NCI-H2196 treated with DMSO at 0.1 percent for 48 hours (cell line): ENCODE results near the gene PEMT.
"Not testable (repeated sequence)": the region's sequence is repeated elsewhere in the genome, so short reads cannot be mapped to it uniquely, and the experiment has no call there.

ENCODE experiments used
- DNase-seq: peaks from one replicate; lab custom pipeline; 2025; ENCODE audit not compliant: unreplicated experiment; lab: John Stamatoyannopoulos, UW

The PEMT gene

GRCh38 chr17:17487998-17488397 is 103.5 kb downstream of the PEMT start:
- DNase-seq: no peak

- DNase-seq: not testable (repeated sequence)
Measured at GRCh38 chr17:17486416-17486815, 105.1 kb downstream of the PEMT start.

- DNase-seq: no peak
Measured at GRCh38 chr17:17485420-17485819, 106.1 kb downstream of the PEMT start.

DNA sequence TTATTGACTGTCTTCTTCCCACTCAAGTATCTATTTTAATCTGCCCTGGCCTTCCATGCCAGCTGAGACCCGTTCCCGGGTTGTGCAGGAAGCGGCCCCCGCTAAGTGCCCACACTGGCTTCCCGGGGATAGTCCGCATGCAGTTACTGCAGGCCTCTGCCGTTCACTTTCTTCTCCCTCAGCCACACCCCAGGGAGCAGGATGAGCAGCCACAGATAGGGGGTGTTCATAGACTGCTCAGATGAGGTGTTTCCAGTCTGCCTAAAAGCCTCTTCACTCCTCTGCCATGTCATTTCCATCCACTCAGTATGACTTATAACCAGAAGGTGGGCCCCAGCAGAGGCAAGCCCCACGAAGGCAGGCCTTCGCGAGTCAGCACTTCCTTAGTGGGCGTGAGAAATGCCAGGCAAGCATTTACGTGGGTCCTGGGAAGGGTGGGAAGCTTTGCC is 107.0 kb downstream of the PEMT start:
- DNase-seq: no peak

DNA sequence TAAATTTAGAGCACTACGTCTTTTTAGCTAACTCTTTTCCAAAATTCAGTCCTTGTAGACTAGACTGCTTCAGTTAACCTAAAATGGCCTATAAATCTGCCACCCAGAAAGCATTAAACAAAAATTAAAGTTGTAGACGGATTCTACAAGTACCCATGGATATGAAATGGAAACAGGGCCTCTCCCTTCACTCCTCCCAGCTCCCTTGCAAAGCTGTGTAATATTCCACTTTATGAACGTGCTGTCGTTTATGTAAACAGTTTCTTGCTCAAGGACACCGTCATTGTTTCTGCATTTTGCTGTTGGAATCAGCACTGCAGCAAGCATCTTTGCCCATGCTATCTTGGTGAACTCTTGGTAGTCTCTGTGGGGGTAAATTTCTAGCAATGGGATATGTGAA is 109.6 kb downstream of the PEMT start:
- no peak for DNase-seq

- DNase-seq: no peak
Measured at GRCh38 chr17:17480593-17481148, 110.8 kb downstream of the PEMT start.

DNA sequence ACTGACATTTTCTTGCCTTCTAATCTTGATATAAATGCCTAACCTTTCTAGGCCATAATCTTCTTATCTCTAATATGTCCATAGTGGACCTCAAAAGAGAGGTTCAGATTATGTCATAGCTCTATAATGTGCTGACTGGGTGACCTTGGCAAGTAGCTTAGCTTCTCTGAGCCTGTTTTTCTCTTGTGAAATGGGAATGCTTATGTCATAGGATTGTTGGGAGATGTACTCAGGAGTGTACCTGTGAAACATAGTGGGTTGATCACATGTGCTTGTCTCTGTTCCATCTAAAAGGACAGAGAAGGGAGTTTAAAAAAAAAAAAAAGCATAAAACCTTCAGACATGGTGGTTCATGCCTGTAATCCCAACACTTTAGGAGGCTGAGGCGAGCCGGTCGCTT is 112.3 kb downstream of the PEMT start:
- no peak for DNase-seq

GRCh38 chr17:17476865-17477467 is 114.5 kb downstream of the PEMT start, which contains the start of gene MED9:
TSS of gene MED9 (plus strand) at chr17:17477000. CDS start at chr17:17477042, 42 bp downstream.
- DNase-seq: peak; percentile 39

DNA sequence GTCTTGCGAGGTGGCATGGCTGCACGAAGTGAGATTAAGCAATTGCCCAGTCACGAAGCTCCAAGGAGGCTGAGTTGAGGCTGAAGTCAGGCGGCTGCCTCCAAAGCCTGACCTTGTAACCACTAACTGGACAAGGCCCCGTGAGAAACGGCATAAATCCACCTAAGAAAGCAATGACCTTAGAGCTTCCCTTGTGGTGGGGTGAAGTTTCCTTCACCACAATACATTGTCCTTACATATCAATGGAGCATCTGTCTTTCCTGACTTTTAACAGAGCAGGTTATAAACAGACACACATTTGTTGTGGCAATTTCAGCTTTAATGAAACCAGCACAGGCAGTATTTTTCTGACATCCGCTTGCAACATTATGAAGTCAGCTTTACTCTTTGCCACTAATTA is 117.2 kb downstream of the PEMT start:
- no peak for DNase-seq

GRCh38 chr17:17472333-17472920 is 119.1 kb downstream of the PEMT start:
- DNase-seq: no peak

- no peak for DNase-seq
Measured at GRCh38 chr17:17469996-17470395, 121.5 kb downstream of the PEMT start.

- DNase-seq: no peak
Measured at GRCh38 chr17:17469358-17469757, 122.2 kb downstream of the PEMT start.

DNA sequence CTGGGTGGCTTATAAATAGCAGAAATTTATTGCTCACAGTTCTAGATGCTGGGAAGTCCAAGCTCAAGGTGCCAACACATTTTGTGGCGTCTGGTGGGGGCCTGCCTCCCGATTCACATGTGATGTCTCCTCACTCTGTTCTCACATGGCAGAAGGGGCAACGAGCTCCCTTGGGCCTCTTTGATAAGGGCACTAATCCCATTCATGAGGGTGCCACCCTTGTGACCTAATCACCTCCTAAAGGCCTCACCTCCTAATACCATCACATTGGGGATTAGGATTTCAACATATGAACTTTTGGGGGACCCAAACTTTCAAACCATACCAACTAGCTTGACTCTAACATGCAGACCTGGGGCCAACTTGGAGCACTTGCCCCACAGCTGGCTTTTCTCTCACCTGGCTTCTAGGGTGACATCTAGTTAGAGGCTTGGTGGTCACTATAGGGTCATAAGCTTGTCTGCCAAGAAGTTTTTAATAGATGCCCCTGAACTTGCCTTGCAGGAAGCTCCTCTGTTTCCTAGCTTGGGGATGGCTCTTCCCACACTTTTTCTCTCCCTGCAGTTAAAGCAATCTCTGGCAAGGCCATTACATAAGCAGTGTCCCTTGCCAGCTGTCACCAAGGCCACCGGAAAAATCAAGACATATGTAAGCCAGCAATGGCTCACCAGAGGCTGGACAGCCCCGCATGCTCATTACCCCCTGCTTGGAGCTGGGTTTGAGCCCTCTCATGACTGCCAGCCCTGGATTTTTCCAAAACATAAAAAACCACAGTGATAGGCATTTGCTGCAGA is 123.1 kb downstream of the PEMT start:
- DNase-seq: no peak

DNA sequence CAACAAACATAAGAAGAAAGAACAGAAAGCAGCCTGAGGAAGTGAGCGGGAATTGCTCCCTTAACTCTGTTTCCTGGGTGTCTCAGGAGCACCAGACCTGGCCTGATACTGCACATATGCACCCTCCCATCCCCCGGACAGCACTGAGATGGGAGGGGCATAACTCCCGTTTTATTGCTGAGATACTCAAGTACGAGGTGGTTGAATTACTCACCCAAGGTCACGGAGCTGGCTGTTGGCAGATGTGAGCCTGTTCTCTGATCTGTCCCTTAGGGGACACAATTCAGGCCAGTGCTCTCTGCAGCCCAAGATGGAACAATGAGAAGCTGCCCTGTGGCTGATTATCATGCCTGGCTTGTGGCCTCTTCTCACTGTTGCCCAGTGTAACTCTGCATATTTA is 123.8 kb downstream of the PEMT start:
- no peak for DNase-seq

GRCh38 chr17:17467016-17467415 is 124.5 kb downstream of the PEMT start:
- DNase-seq: no peak

GRCh38 chr17:17466511-17466910 is 125.0 kb downstream of the PEMT start:
- DNase-seq: no peak

DNA sequence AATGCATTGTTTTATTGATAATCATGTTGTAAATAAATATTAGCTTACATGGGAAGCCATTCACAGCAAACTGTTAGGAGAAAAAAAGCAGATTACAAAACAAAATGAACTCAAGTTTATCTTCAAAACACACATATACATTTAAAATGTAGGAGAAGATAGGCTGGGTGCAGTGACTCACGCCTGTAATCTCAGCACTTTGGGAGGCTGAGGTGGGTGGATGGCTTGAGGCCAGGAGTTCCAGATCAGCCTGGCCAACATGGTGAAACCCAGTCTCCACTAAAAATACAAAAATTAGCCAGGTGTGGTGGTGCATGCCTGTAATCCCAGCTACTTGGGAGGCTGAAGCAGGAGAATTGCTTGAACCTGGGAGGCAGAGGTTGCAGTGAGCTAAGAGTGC is 125.6 kb downstream of the PEMT start:
- not testable (repeated sequence) for DNase-seq

DNA sequence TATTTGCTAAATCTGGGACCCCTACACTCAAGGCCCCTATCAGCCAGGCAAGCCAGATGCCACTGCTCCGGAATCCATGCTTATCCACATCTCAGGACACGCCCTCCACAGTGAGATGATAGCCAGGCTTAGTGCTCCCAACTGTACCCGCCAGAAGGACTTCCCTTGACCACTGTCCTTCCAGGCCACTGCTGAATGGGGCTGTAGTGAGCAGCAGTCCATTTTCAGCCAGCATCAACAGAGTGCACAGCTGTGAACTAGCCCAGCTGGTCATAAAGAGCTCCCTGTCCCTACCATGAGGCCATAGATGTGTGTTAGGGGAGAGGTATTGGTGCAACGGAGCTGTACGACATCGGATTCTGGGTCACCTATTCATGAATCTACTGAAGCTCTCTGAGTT is 127.7 kb downstream of the PEMT start:
- DNase-seq: no peak

- DNase-seq: no peak
Measured at GRCh38 chr17:17462048-17462824, 129.3 kb downstream of the PEMT start.

DNA sequence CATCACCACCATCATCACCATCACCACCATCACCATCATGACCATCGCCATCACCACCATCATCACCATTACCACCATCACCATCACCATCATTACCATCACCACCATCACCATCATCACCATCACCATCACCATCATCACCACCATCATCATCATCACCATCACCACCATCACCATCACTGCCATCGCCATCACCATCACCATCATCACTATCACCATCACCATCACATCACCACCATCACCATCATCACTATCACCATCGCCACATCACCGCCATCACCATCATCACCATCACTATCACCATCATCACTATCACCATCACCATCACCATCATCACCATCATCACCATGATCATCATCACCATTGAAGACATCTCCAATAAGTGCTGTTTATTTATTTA is 131.5 kb downstream of the PEMT start:
- DNase-seq: no peak

DNA sequence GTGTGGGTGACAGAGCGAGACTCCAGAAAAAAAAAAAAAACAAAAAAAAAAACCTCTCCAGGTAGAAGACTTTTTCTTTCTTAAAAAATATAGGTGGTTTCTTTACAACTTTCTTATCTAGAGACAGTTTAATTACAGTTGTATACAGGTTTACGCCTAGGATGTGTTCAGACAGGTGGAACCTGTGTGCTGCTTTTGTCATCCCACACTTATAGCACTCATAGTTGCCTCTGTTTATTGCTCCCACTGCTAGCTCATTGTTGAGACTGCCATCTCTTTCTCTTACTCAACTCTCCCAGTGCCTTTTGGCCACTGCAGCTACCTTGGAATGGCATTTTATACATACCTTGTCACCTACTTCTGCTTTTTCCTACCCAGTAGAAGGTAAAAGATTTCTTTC is 133.8 kb downstream of the PEMT start:
- no peak for DNase-seq
